HCT116 (cell line): ENCODE data around the gene SLIT1. TPM values are rescaled to one million over a fixed set of nuclear protein-coding genes. Genes with fewer than 3 reads are reported as not detected.

Experiments used
- ATAC-seq: fragments of 200-7000 bp; cut with Tn5 transposase; 2 replicates; pipeline ENCODE4 v1.9.1; 2020; ENCODE audit warnings: mild to moderate bottlenecking, moderate library complexity
- BruUV-seq: library from RNA; stranded (reverse); fragments of 400-500 nt; replicated peaks from 2 replicates; lab custom pipeline; 2021; lab: Mats Ljungman, UMichigan
- CTCF ChIA-PET: fragments of 300-600 bp; sonication (Branson Sonifier 250); formaldehyde crosslinking; loops from one replicate; lab custom pipeline; 2021; ENCODE audit warnings: antibody characterized with exemption; lab: Charles Lee
- POLR2A ChIA-PET: fragments of 300-600, 350-600 bp; sonication (Branson Sonifier 250); formaldehyde crosslinking; loops from one replicate; lab custom pipeline; 2021; ENCODE audit warnings: antibody characterized with exemption; lab: Charles Lee
- RAD21 ChIA-PET, 2 experiments: fragments of 300-600 bp; sonication (Branson Sonifier 250); formaldehyde crosslinking; loops; one replicate each; lab custom pipeline; 2023; ENCODE audit warnings: low total read pairs in 2 of 2; ENCODE audit not compliant: uncharacterized antibody in 2 of 2, unreplicated experiment in 2 of 2, low non-redundant PET in 1 of 2; lab: Charles Lee
- DNase-seq: peaks from one replicate; pipeline ENCODE4 v3.0.0-alpha.2; 2010; ENCODE audit warnings: low read depth, low spot score
- H2AFZ ChIP-seq: fragments of 200-600 bp; shearing (Covaris generic), sonication (generic); 2 replicates; pipeline ENCODE4 v1.6.1; 2017; ENCODE audit warnings: low read depth, mixed run types, mixed read lengths, antibody characterized with exemption, low read length; ENCODE audit not compliant: poor library complexity, severe bottlenecking
- H3K27ac ChIP-seq: 2 replicates; pipeline ENCODE4 v1.5.1; 2012; ENCODE audit warnings: low read depth, low read length
- H3K27me3 ChIP-seq: fragments of 200-600 bp; sonication (generic); 2 replicates; pipeline ENCODE4 v1.6.1; 2016; ENCODE audit warnings: mixed run types, low read length, mixed read lengths; ENCODE audit not compliant: insufficient read depth
- H3K36me3 ChIP-seq, 2 experiments: fragments of 200-500 bp in 1 of 2; fragments of 200-600 bp in 1 of 2; sonication (Bioruptor generic) in 1 of 2; sonication (generic) in 1 of 2; 2 replicates each; pipeline versions ENCODE4 v1.5.1 to v1.6.1; 2014 to 2016; ENCODE audit warnings: low read length in 2 of 2, inconsistent platforms in 1 of 2, mixed read lengths in 1 of 2, mixed run types in 1 of 2; ENCODE audit not compliant: insufficient read depth in 2 of 2, control insufficient read depth in 1 of 2
- H3K4me1 ChIP-seq, 2 experiments: fragments of 200-600 bp in 1 of 2; sonication (generic) in 1 of 2; 2 replicates each; pipeline versions ENCODE4 v1.5.1 to v1.6.1; 2012 to 2017; ENCODE audit warnings: low read length in 2 of 2, inconsistent platforms in 1 of 2, mild to moderate bottlenecking in 1 of 2, mixed read lengths in 1 of 2, mixed run types in 1 of 2, moderate library complexity in 1 of 2; ENCODE audit not compliant: insufficient read depth in 2 of 2, control insufficient read depth in 1 of 2
- H3K4me2 ChIP-seq: fragments of 200-600 bp; sonication (generic); 2 replicates; pipeline ENCODE4 v1.6.1; 2017; ENCODE audit warnings: mixed run types, low read length, mixed read lengths
- H3K4me3 ChIP-seq, 2 experiments: fragments of 200-600 bp in 1 of 2; sonication (generic) in 1 of 2; replicated peaks in 1 of 2; 2 replicates each; pipeline ENCODE4 v1.5.1; 2011 to 2016; ENCODE audit warnings: low read length in 2 of 2, control low read depth in 1 of 2, low read depth in 1 of 2, mild to moderate bottlenecking in 1 of 2, mixed read lengths in 1 of 2, mixed run types in 1 of 2
- H3K79me2 ChIP-seq: fragments of 200-600 bp; sonication (generic); 2 replicates; pipeline ENCODE4 v1.6.1; 2017; ENCODE audit warnings: mild to moderate bottlenecking, mixed run types, low read length, moderate library complexity, mixed read lengths; ENCODE audit not compliant: insufficient read depth
- H3K9ac ChIP-seq: fragments of 200-600 bp; sonication (generic); 2 replicates; pipeline ENCODE4 v1.6.1; 2016; ENCODE audit warnings: low read length, mixed read lengths
- H3K9me2 ChIP-seq: fragments of 200-600 bp; sonication (generic), shearing (Covaris generic); 2 replicates; pipeline ENCODE4 v1.6.1; 2017; ENCODE audit warnings: mixed run types, mild to moderate bottlenecking, moderate library complexity; ENCODE audit not compliant: insufficient read depth
- H3K9me3 ChIP-seq, 2 experiments: fragments of 200-500 bp in 1 of 2; fragments of 200-600 bp in 1 of 2; sonication (Bioruptor generic) in 1 of 2; sonication (generic) in 1 of 2; 2 replicates each; pipeline ENCODE4 v1.6.1; 2014 to 2017; ENCODE audit warnings: low read length in 2 of 2, mixed read lengths in 2 of 2, inconsistent platforms in 1 of 2, low read depth in 1 of 2, mild to moderate bottlenecking in 1 of 2, mixed run types in 1 of 2, moderate library complexity in 1 of 2; ENCODE audit not compliant: control insufficient read depth in 1 of 2, insufficient read depth in 1 of 2
- H4K20me1 ChIP-seq: fragments of 200-600 bp; sonication (generic), shearing (Covaris generic); 2 replicates; pipeline ENCODE4 v1.6.1; 2017; ENCODE audit warnings: mixed run types, mild to moderate bottlenecking, moderate library complexity; ENCODE audit not compliant: insufficient read depth
- EGR1 ChIP-seq: IDR thresholded peaks from 2 replicates; pipeline ENCODE4 v1.6.1; 2012; ENCODE audit warnings: low read depth
- ELF1 ChIP-seq: IDR thresholded peaks from 2 replicates; pipeline ENCODE4 v1.6.1; 2012; ENCODE audit warnings: low read depth, borderline replicate concordance
- POLR2A ChIP-seq: IDR thresholded peaks from 2 replicates; pipeline ENCODE4 v1.7.0; 2011; ENCODE audit warnings: borderline replicate concordance; ENCODE audit not compliant: insufficient read depth, insufficient read length; ENCODE audit errors: extremely low read depth
- POLR2AphosphoS5 ChIP-seq: IDR thresholded peaks from 2 replicates; pipeline ENCODE4 v1.6.1; 2011; ENCODE audit warnings: mild to moderate bottlenecking, low read depth, low read length, moderate library complexity
- SIN3A ChIP-seq: IDR thresholded peaks from 2 replicates; pipeline ENCODE4 v1.6.1; 2012; ENCODE audit warnings: low read depth
- ZFX ChIP-seq: fragments of 450-650 bp; IDR thresholded peaks from 2 replicates; pipeline ENCODE4 v1.6.1; 2017
- intact Hi-C: fragments of 100-400 bp; cut with micrococcal nuclease; formaldehyde crosslinking; loops from 2 replicates; pipeline ENCODE4 v1.10.0; 2022
- total RNA-seq: library from RNA; stranded (reverse); gene quantifications from one replicate; pipeline ENCODE4 v1.2.1, GENCODE V29; 2021; ENCODE audit not compliant: unreplicated experiment
- TF ChIP-seq, protein P1 (sequence below), 3 experiments: fragments of 200-600 bp in 1 of 3; sonication (generic) in 1 of 3; IDR thresholded peaks in 2 of 3; conservative IDR thresholded peaks in 1 of 3; 2 replicates each; pipeline ENCODE4 v1.5.1; 2012 to 2017; ENCODE audit warnings: low read depth in 2 of 3, low read length in 2 of 3, antibody characterized with exemption in 1 of 3, borderline replicate concordance in 1 of 3, control low read depth in 1 of 3, mild to moderate bottlenecking in 1 of 3, mixed read lengths in 1 of 3, mixed run types in 1 of 3, moderate library complexity in 1 of 3; ENCODE audit not compliant: insufficient read depth in 1 of 3
- TF ChIP-seq, protein P2 (sequence below): IDR thresholded peaks from 2 replicates; pipeline ENCODE4 v1.6.1; 2012; ENCODE audit warnings: low read depth
- TF ChIP-seq, protein P3 (sequence below): IDR thresholded peaks from 2 replicates; pipeline ENCODE4 v1.6.1; 2012
- TF ChIP-seq, protein P4 (sequence below): IDR thresholded peaks from 2 replicates; pipeline ENCODE4 v1.6.1; 2011; ENCODE audit warnings: mild to moderate bottlenecking, low read length, moderate library complexity; ENCODE audit not compliant: insufficient replicate concordance; ENCODE audit errors: extremely low read depth
- TF ChIP-seq, protein P5 (sequence below): IDR thresholded peaks from 2 replicates; pipeline ENCODE4 v1.6.1; 2012

SLIT1 gene
- total RNA-seq, 1 experiment from 2014 or later = 0.42 TPM

DNA sequence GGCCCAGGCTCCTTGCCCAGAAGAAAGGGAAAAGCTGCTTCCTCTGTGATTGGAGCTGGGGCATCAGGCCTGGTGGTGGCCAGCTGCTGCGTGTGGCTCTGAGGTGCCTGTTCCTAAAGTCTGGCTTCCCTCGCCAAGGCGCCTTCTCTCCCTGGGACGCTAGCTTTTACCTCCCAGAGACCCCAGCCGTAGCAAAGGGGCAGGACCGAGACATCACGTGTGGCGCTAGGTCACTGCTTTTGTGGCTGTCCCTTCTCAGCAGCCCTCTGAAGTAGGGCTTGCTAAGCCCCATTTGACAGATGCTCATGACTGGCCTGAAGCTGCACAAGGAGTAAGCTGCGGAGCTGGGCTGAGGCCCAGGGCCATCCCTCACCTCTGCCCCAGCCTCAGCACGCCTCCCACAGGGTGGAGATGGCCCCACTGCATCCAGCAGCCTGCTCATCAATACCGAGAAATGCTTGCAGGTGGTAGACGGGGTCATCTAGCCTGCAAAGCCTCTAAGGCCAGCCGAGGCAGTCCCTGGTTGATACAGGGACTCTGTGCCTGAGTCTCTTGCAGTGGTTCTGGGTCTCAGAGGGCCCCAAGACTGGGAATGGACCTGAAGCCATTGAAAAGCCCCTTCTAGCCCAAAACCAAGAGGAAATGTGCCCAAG is 182.5 kb downstream of the SLIT1 start:
- TF ChIP-seq EGR1 (no peak), SIN3A (no peak), ZFX (no peak), ELF1 (no peak), POLR2AphosphoS5 (no peak), POLR2A (no peak)
- TF ChIP-seq, protein P1, sequence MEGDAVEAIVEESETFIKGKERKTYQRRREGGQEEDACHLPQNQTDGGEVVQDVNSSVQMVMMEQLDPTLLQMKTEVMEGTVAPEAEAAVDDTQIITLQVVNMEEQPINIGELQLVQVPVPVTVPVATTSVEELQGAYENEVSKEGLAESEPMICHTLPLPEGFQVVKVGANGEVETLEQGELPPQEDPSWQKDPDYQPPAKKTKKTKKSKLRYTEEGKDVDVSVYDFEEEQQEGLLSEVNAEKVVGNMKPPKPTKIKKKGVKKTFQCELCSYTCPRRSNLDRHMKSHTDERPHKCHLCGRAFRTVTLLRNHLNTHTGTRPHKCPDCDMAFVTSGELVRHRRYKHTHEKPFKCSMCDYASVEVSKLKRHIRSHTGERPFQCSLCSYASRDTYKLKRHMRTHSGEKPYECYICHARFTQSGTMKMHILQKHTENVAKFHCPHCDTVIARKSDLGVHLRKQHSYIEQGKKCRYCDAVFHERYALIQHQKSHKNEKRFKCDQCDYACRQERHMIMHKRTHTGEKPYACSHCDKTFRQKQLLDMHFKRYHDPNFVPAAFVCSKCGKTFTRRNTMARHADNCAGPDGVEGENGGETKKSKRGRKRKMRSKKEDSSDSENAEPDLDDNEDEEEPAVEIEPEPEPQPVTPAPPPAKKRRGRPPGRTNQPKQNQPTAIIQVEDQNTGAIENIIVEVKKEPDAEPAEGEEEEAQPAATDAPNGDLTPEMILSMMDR (IDR thresholded peaks at IDR 0.05 in 2 of 3, conservative IDR thresholded peaks at IDR 0.05 in 1 of 3; ENCODE audit: borderline replicate concordance in 1 of 3, insufficient read depth in 1 of 3, low read depth in 2 of 3, low read length in 2 of 3) = no peak
- TF ChIP-seq, protein P2, sequence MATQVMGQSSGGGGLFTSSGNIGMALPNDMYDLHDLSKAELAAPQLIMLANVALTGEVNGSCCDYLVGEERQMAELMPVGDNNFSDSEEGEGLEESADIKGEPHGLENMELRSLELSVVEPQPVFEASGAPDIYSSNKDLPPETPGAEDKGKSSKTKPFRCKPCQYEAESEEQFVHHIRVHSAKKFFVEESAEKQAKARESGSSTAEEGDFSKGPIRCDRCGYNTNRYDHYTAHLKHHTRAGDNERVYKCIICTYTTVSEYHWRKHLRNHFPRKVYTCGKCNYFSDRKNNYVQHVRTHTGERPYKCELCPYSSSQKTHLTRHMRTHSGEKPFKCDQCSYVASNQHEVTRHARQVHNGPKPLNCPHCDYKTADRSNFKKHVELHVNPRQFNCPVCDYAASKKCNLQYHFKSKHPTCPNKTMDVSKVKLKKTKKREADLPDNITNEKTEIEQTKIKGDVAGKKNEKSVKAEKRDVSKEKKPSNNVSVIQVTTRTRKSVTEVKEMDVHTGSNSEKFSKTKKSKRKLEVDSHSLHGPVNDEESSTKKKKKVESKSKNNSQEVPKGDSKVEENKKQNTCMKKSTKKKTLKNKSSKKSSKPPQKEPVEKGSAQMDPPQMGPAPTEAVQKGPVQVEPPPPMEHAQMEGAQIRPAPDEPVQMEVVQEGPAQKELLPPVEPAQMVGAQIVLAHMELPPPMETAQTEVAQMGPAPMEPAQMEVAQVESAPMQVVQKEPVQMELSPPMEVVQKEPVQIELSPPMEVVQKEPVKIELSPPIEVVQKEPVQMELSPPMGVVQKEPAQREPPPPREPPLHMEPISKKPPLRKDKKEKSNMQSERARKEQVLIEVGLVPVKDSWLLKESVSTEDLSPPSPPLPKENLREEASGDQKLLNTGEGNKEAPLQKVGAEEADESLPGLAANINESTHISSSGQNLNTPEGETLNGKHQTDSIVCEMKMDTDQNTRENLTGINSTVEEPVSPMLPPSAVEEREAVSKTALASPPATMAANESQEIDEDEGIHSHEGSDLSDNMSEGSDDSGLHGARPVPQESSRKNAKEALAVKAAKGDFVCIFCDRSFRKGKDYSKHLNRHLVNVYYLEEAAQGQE = no peak
- TF ChIP-seq, protein P3, sequence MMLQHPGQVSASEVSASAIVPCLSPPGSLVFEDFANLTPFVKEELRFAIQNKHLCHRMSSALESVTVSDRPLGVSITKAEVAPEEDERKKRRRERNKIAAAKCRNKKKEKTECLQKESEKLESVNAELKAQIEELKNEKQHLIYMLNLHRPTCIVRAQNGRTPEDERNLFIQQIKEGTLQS = no peak
- TF ChIP-seq, protein P4, sequence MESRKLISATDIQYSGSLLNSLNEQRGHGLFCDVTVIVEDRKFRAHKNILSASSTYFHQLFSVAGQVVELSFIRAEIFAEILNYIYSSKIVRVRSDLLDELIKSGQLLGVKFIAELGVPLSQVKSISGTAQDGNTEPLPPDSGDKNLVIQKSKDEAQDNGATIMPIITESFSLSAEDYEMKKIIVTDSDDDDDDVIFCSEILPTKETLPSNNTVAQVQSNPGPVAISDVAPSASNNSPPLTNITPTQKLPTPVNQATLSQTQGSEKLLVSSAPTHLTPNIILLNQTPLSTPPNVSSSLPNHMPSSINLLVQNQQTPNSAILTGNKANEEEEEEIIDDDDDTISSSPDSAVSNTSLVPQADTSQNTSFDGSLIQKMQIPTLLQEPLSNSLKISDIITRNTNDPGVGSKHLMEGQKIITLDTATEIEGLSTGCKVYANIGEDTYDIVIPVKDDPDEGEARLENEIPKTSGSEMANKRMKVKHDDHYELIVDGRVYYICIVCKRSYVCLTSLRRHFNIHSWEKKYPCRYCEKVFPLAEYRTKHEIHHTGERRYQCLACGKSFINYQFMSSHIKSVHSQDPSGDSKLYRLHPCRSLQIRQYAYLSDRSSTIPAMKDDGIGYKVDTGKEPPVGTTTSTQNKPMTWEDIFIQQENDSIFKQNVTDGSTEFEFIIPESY = no peak
- TF ChIP-seq, protein P5, sequence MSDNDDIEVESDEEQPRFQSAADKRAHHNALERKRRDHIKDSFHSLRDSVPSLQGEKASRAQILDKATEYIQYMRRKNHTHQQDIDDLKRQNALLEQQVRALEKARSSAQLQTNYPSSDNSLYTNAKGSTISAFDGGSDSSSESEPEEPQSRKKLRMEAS = no peak
- Histone ChIP-seq H3K27me3 (no peaks in the 10 kb centered on the region), H3K4me1 (no peaks in the 10 kb centered on the region), H3K9ac (no peak overlapping the region), H3K79me2 (no peaks in the 10 kb centered on the region), H2AFZ (no peak overlapping the region), H3K4me3 (no peak overlapping the region), H4K20me1 (no peaks in the 10 kb centered on the region), H3K27ac (no peak overlapping the region), H3K4me2 (no peak overlapping the region), H3K9me2 (no peaks in the 10 kb centered on the region), H3K36me3 (no peaks in the 10 kb centered on the region), H3K9me3 (peaks cover 6 to 12% of the 10 kb centered on the region in 2 experiments; a peak in 2 of 4 replicates)
- POLR2A ChIA-PET = no interaction called here
- DNase-seq = no peak
- no TSS peak for BruUV-seq
- intact Hi-C loops = no loop called here
- RAD21 ChIA-PET = no interaction called here
- CTCF ChIA-PET = interaction anchor here (1.4 kb wide), 1 partner anchor 22 kb away, joined by 5 read pairs; no protein-coding TSS in a partner anchor
- ATAC-seq = no peak
